GM23248 (cell line): ENCODE measurements around the gene ITGB3BP. TPM values are rescaled to one million over a fixed set of nuclear protein-coding genes. Genes with fewer than 3 reads are reported as not detected.
"Not testable (repeated sequence)": the region's sequence is repeated elsewhere in the genome, so short reads cannot be mapped to it uniquely, and the experiment has no call there.

ENCODE experiments used
- DNase-seq: peaks from one replicate; pipeline ENCODE4 v3.0.0-alpha.2; 2015
- H2AFZ ChIP-seq: fragments of 200-600 bp; sonication (generic); 2 replicates; pipeline ENCODE4 v1.6.1; 2016; ENCODE audit warnings: antibody characterized with exemption
- H3F3A ChIP-seq: fragments of 200-600 bp; sonication (generic); 2 replicates; pipeline ENCODE4 v1.6.1; 2016; ENCODE audit warnings: mild to moderate bottlenecking, antibody characterized with exemption, mixed run types; ENCODE audit not compliant: insufficient read depth
- H3K27ac ChIP-seq: fragments of 200-600 bp; sonication (generic); 2 replicates; pipeline ENCODE4 v1.5.1; 2016; ENCODE audit warnings: mild to moderate bottlenecking
- H3K27me3 ChIP-seq: fragments of 200-600 bp; sonication (generic); replicated peaks from 2 replicates; pipeline ENCODE4 v1.6.1; 2016; ENCODE audit warnings: mild to moderate bottlenecking; ENCODE audit not compliant: insufficient read depth
- H3K36me3 ChIP-seq: fragments of 200-600 bp; sonication (generic); 2 replicates; pipeline ENCODE4 v1.6.1; 2016; ENCODE audit warnings: low read depth, mild to moderate bottlenecking
- H3K4me1 ChIP-seq: fragments of 200-600 bp; sonication (generic); 2 replicates; pipeline ENCODE4 v1.6.1; 2016; ENCODE audit warnings: mild to moderate bottlenecking; ENCODE audit not compliant: insufficient read depth
- H3K4me2 ChIP-seq: fragments of 200-600 bp; sonication (generic); one replicate; pipeline ENCODE4 v1.6.1; 2016; ENCODE audit warnings: mild to moderate bottlenecking; ENCODE audit not compliant: unreplicated experiment
- H3K4me3 ChIP-seq: fragments of 200-600 bp; sonication (generic); 2 replicates; pipeline ENCODE4 v1.5.1; 2016; ENCODE audit warnings: mild to moderate bottlenecking
- H3K79me2 ChIP-seq: fragments of 200-600 bp; sonication (generic); 2 replicates; pipeline ENCODE4 v1.6.1; 2016; ENCODE audit warnings: mild to moderate bottlenecking; ENCODE audit not compliant: insufficient read depth
- H3K9ac ChIP-seq: fragments of 200-600 bp; sonication (generic); 2 replicates; pipeline ENCODE4 v1.6.1; 2016; ENCODE audit warnings: mild to moderate bottlenecking
- H3K9me2 ChIP-seq: fragments of 200-600 bp; sonication (generic); 2 replicates; pipeline ENCODE4 v1.6.1; 2016; ENCODE audit warnings: mixed run types, mild to moderate bottlenecking, moderate library complexity; ENCODE audit not compliant: insufficient read depth
- H3K9me3 ChIP-seq: fragments of 200-600 bp; sonication (generic); one replicate; pipeline ENCODE4 v1.6.1; 2017; ENCODE audit warnings: low read depth
- H4K20me1 ChIP-seq: fragments of 200-600 bp; sonication (generic); 2 replicates; pipeline ENCODE4 v1.6.0; 2016; ENCODE audit not compliant: insufficient read depth
- EZH2 ChIP-seq: fragments of 200-600 bp; sonication (generic); IDR thresholded peaks from 2 replicates; pipeline ENCODE4 v1.6.1; 2018; ENCODE audit warnings: antibody characterized with exemption, mild to moderate bottlenecking; ENCODE audit not compliant: insufficient read depth, poor library complexity, severe bottlenecking
- EZH2phosphoT487 ChIP-seq: fragments of 200-600 bp; sonication (generic); IDR thresholded peaks from 2 replicates; pipeline ENCODE4 v1.6.1; 2018; ENCODE audit warnings: antibody characterized with exemption, moderate library complexity, mild to moderate bottlenecking, low read depth; ENCODE audit not compliant: insufficient read depth
- WGBS, 2 experiments: methylation state at CpG; one replicate each; pipeline ENCODE4 v1.1.6; 2015 to 2017; ENCODE audit warnings: low lambda C conversion rate in 2 of 2, low coverage in 1 of 2; ENCODE audit errors: missing lambda C conversion rate in 2 of 2; 5-methylcytosine and 5-hydroxymethylcytosine counted together
- in situ Hi-C: fragments of 300-500 bp; cut with MboI; formaldehyde crosslinking; loops from 2 replicates; pipeline ENCODE4 v1.15.0; 2020
- polyA plus RNA-seq: library from polyadenylated mRNA; unstranded; fragments of >200 nt; fragmentation: Nextera tagmentation; extraction: Ambion mirVana; gene quantifications from 2 replicates; pipeline ENCODE4 v1.2.1, GENCODE V29; 2016
- total RNA-seq: library from RNA; depleted of rRNA; stranded (reverse); fragments of >200 nt; shearing (Covaris generic); gene quantifications from 2 replicates; pipeline ENCODE4 v1.2.3, GENCODE V29; 2014; rRNA removed

ITGB3BP gene, protein sequence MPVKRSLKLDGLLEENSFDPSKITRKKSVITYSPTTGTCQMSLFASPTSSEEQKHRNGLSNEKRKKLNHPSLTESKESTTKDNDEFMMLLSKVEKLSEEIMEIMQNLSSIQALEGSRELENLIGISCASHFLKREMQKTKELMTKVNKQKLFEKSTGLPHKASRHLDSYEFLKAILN
- total RNA-seq (10.3 and 24.4 TPM in 2 replicates), polyA plus RNA-seq (25.3 and 26.1 TPM in 2 replicates)

GRCh38 chr1:63522891-63523728 is at the start of gene ITGB3BP, which contains the start of gene EFCAB7:
Gene ITGB3BP, minus strand, starts transcription at chr1:63523225. Its CDS starts 92 bp downstream, at chr1:63523133.
Gene EFCAB7, plus strand, starts transcription at chr1:63523525. Its CDS starts 2,048 bp downstream, at chr1:63525573.
- Histone ChIP-seq H3K27ac (peak within 1 kb of the TSS; percentile 97), H3K36me3 (no peaks in the 10 kb centered on the region), H3K4me3 (peak within 1 kb of the TSS; percentile 97), H3K9me3 (no peaks in the 10 kb centered on the region), H3F3A (peaks cover 17% of the 10 kb centered on the region), H3K79me2 (peaks cover 60% of the 10 kb centered on the region), H3K27me3 (no peaks in the 10 kb centered on the region), H3K4me1 (peaks cover 13% of the 10 kb centered on the region), H3K9ac (peak within 1 kb of the TSS; percentile 93), H3K4me2 (peak within 1 kb of the TSS; percentile 89), H2AFZ (peak within 1 kb of the TSS; percentile 99), H4K20me1 (no peaks in the 10 kb centered on the region), H3K9me2 (no peaks in the 10 kb centered on the region)
- TF ChIP-seq EZH2 (no peak), EZH2phosphoT487 (no peak)
- in situ Hi-C loops, result no loop called here
- WGBS, 2 experiments, result 1 to 2% methylated on average over 50 of the region's 50 CpGs
- peak; percentile 98 for DNase-seq

GRCh38 chr1:63572686-63573085 is 49.7 kb upstream of the ITGB3BP start:
- H4K20me1 ChIP-seq, H3K27ac ChIP-seq, H3K36me3 ChIP-seq, H3F3A ChIP-seq, H3K4me2 ChIP-seq, in situ Hi-C loops, H3K9me2 ChIP-seq, H2AFZ ChIP-seq, H3K4me1 ChIP-seq, H3K9ac ChIP-seq, H3K79me2 ChIP-seq, DNase-seq, H3K4me3 ChIP-seq, H3K27me3 ChIP-seq, H3K9me3 ChIP-seq: not testable (repeated sequence)
- WGBS, 2 experiments, result 88 to 94% methylated on average over 8 of the region's 8 CpGs

- H4K20me1 ChIP-seq, result no peaks in the 10 kb centered on the region
- H3K4me2 ChIP-seq, result no peak overlapping the region
- no peaks in the 10 kb centered on the region for H3K36me3 ChIP-seq
- 90 to 96% methylated on average over 3 of the region's 3 CpGs for WGBS, 2 experiments
- no peaks in the 10 kb centered on the region for H3K9me2 ChIP-seq
- no peak for TF ChIP-seq EZH2phosphoT487
- TF ChIP-seq EZH2, result no peak
- no peaks in the 10 kb centered on the region for H3K79me2 ChIP-seq
- H3K9ac ChIP-seq, result no peak overlapping the region
- H3K4me1 ChIP-seq, result no peaks in the 10 kb centered on the region
- in situ Hi-C loops, result no loop called here
- no peak overlapping the region for H3K4me3 ChIP-seq
- H3K9me3 ChIP-seq, result no peaks in the 10 kb centered on the region
- H2AFZ ChIP-seq, result no peak overlapping the region
- no peaks in the 10 kb centered on the region for H3K27me3 ChIP-seq
- H3F3A ChIP-seq, result no peaks in the 10 kb centered on the region
- DNase-seq, result no peak
- H3K27ac ChIP-seq, result no peak overlapping the region
These were observed 46.8 kb upstream of the ITGB3BP start for GRCh38 chr1:63569640-63570316.

GRCh38 chr1:63569068-63569467 is 46.0 kb upstream of the ITGB3BP start:
- Histone ChIP-seq H3K9me3 (no peaks in the 10 kb centered on the region), H4K20me1 (no peaks in the 10 kb centered on the region), H3K27ac (no peak overlapping the region), H3K4me3 (no peak overlapping the region), H3K27me3 (no peaks in the 10 kb centered on the region), H3F3A (no peaks in the 10 kb centered on the region), H3K79me2 (no peaks in the 10 kb centered on the region), H3K9ac (no peak overlapping the region), H2AFZ (no peak overlapping the region), H3K36me3 (no peaks in the 10 kb centered on the region), H3K4me1 (no peaks in the 10 kb centered on the region), H3K4me2 (no peak overlapping the region), H3K9me2 (no peaks in the 10 kb centered on the region)
- 81 to 88% methylated on average over 4 of the region's 4 CpGs for WGBS, 2 experiments
- TF ChIP-seq EZH2, result no peak
- no peak for TF ChIP-seq EZH2phosphoT487
- DNase-seq, result no peak
- in situ Hi-C loops, result no loop called here
